HG03565 (cell line): ENCODE results near the gene F13A1.

Experiments
- ATAC-seq: cut with Tn5 transposase; IDR thresholded peaks from one replicate; pipeline ENCODE4 v1.9.1; 2021; ENCODE audit warnings: mild to moderate bottlenecking, moderate library complexity; ENCODE audit not compliant: unreplicated experiment

Gene F13A1

DNA sequence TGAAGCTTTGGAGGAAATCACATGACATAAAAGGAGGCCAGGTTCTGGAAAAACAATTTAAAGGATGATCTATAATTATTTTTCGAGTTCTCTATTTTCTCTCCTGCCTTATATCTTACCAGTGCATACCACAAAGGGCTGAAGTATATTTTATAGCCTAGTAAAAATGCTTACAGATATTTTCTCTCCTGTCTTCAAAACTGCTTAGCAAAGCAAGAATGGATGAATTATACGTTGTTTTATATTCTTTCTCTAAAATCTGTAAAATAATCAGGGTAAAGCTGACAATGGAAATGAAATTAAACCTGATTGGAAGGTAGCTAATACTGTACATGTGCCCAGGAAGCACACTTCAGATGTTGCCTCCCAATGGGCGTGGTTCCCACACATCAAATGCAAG, 123.7 kb downstream of the F13A1 start:
- ATAC-seq: no peak

GRCh38 chr6:6195080-6195479, 125.4 kb downstream of the F13A1 start:
- no peak for ATAC-seq

GRCh38 chr6:6193221-6193745, 127.2 kb downstream of the F13A1 start:
- ATAC-seq: no peak

GRCh38 chr6:6191909-6192308, 128.6 kb downstream of the F13A1 start:
- ATAC-seq: no peak

DNA sequence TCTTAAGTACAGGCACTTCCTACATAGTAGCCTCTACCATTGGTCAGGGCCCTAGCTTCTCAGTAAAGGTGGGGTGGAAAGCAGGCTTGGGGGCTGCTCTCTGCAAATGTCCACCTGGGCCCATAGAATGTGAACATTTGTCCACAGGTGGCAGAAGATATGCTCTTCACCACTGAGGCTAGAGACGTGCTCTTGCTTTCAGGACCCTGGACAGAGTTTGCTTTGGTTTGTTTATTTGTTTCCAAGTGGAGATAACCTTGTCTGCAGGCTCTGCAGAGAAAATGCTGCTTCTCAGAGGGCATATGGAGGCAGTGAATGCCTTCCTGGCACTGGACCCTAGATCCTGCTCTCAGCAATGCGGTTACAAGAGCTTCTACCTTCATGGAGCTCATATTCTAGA, 129.0 kb downstream of the F13A1 start:
- no peak for ATAC-seq

DNA sequence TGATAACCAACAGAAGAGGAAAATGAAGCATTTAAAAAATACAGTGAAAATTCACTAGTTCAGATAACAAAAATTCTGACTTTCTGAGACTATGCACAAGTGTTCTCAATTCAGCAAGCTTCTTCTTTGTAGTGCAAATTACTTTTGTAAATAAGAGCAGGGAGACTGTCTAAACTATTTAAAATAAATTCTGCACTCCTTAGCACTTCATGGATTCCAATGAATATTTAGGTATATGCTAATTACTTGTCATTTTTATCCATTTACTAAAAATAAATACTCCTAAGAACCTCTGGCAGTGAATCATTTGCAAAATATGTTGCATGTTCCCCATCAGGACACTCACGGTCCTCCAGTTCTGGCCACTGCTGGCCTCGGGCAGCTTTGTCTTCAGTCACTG, 139.8 kb downstream of the F13A1 start:
- no peak for ATAC-seq

DNA sequence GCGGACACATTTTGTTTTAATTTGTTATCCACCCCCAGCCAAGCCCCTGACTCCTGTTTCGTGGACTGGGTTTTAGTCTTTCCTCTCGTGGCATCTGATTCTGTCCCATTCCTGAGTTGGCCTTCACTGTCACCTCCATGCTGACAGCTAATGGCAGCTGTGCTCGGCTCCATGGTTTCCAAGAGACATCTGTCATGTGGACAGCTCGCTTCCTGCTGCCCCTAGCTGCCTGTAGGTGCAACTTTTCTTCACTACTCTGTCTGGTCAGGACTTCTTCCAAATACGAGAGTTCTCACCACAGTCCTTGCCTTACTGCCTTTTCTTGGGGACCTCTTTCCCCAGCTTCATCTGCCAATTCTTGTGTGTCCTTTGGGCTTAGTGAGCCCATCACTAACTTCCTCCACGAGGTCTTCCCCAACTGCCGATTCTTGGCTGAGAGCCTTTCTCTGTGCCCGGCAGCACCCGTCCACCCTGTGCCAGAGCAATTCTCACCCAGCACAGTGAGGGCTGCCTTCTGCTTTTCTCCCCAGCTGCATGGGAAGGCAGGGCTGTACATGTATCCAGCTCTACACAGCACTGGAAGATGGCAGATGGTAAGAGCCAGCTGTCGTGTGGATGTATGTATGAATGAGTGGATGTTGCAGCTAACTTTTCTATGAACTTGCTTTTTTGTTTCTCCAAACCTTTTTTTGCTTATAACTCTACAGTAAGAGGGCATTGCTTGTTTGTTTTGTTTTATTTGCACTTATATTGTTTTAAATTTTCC, 140.4 kb downstream of the F13A1 start:
- ATAC-seq: no peak

GRCh38 chr6:6178795-6179194, 141.7 kb downstream of the F13A1 start:
- ATAC-seq: no peak

GRCh38 chr6:6177754-6178153, 142.7 kb downstream of the F13A1 start:
- no peak for ATAC-seq

DNA sequence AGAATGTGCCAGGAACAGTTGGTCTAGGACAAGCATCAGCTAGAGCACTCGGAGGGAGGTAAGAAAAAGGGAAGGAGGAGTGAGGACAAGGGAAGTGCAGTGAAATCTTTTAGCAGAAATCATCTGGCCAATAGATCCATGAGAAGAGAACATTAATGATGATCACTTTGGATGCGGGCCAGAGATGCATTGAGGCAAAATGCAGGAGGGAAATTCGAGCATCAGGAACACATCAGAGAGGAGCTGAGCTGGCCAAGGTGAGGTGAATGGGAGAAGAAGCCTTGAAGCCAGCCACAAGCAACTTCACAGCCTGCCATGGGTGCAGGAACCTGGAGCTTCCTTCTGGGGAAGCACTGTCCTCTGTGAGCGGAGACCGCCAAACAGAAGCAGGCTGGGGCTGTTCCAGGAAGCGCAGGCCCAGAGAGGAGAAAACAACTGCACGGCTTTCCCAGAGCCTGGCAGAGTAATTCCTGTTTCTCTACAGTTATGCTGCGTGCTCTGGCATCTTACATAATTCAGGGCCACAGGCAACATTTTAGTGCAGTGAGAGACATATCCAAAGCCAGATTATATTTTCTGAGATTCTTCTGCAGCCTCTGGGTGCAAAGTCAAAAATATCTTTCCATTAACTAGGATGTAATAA, 143.8 kb downstream of the F13A1 start:
- no peak for ATAC-seq

DNA sequence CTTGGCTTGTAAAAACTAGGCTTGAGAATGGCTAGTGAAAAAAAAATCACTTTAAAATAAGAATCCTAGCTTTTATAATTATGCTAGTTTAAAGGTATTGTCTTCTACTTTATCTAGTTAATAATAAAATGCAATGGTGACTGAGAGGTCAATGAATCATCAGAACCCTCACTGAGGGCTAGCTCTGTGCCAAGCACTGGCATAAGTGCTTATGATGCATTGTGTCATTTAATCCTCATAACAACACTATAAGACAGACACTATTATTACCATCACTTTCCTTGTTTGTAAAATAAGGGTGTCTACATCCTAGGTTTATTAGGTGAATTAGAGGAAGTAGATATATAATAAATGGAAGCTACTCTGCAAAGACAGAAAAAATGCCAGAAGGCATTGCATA, 144.3 kb downstream of the F13A1 start:
- no peak for ATAC-seq

- ATAC-seq: no peak
Observed at GRCh38 chr6:6169141-6169540, 151.3 kb downstream of the F13A1 start.

DNA sequence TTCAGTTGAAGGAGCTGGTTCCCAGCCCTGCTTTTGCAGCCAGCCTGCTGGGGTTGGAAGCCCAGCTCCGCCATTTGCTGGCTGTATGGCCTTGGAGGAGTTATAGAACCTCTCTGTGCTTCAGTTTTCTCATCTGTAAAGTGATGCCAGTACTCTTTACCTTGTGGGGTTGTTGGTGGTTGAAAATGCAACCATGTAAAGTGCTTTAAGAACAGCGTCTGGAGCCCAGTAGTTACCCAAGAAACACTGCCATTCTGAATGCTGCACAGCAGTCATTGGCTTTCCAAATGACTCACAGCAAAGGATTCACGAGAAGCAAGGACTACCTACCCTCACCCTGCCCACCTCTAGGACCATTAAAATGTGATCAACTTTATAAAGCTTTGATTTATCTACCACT, 154.4 kb downstream of the F13A1 start:
- no peak for ATAC-seq

- no peak for ATAC-seq
Observed at GRCh38 chr6:6164367-6164766, 156.1 kb downstream of the F13A1 start.

GRCh38 chr6:6154335-6154734, 166.1 kb downstream of the F13A1 start:
- no peak for ATAC-seq

DNA sequence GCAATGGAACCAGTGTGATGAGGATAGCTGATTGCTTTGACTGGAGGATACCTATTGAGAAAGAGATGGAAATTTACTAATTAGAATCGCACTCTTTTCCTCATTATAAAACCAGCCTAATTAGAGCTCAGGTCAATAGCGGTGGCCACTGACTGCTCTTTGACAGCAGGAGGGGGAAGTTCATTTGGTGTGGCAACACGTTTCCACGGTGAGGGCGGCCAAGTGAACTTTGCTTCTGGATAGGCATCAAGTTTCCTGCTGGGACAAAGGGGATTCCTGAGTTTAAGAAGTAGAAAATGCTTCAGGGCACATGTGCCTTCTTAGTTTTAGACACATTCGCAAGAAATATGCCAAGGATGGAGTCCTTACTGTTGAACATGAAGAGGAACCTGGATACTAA, 168.4 kb downstream of the F13A1 start:
- ATAC-seq: no peak

DNA sequence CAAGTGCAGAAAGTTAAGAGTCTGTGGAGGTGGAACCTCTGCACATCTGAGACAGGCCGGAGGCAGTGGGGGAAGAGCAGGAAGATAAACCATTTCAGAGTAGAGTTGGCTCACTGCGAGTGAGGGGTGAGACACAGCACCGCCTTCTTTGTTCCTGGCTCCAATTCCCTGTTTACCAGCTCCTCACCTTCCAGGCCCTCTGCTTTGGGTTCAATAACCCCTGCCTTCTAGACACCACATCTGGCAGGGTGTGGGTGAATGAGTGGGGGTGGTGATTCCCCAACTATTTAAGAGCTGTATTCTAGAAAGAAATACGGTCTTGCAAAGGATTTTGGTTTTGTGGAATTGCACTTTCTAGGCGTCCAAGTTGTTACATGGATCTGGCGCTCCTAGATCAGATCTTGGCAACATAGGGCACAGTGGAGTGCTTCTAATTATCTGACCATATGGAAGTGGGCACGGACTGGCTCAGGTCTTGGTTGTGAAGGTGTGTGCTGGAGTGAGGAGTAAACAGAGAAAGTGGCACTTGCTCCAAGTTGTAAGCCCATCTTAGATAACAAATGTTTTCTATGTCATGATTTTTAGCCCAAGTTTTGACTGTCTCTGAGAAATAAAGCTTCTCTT, 172.2 kb downstream of the F13A1 start:
- no peak for ATAC-seq

GRCh38 chr6:6131492-6132109, 188.9 kb downstream of the F13A1 start:
- ATAC-seq: peak; percentile 54

DNA sequence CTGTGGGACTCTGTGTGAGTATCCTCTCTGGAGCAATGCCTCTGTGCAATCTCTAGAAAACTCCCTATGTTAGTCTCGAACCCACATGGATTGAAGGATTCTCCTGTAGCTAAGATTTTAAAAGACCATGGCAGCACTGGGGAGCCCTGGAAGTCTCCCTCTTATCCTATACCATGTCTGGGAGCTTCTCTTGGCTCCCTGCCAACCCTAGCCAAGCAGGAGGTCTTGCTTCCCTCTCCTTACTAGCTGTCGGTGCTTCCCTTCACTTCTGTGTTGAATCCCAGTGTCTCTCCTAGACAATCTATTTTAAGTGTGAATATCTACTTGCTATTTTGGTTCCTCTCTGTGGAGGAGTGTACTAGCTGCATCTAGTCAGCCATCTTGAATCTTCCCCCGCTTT, 195.0 kb downstream of the F13A1 start:
- ATAC-seq: no peak

DNA sequence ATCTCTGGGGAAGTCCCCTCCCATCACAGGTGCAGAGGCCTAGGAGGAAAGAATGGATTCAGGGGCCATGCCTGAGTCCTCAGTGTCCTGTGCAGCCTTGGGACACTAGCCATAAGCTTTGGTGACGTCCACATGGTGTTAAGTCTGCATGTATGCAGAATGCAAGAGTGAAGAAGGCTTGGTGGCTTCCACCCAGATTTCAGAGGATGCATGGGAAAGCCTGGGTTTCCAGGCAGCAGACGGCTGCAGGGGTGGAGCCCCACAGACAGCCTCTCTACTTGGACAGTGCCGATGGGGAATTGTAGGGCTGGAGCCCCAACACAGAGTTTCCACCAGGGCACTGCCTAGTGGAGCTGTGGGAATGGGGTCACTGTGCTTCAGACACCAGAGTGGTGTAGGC, 196.7 kb downstream of the F13A1 start:
- no peak for ATAC-seq

GRCh38 chr6:6121943-6122342, 198.5 kb downstream of the F13A1 start:
- ATAC-seq: no peak
